Effector memory CD4-positive, alpha-beta T cell (primary cell): Measurements from ENCODE around the gene ZDHHC7.
"Not testable (repeated sequence)": the region's sequence is repeated elsewhere in the genome, so short reads cannot be mapped to it uniquely, and the experiment has no call there.

Source experiments
- DNase-seq, 3 donors: peaks; one replicate each; pipeline ENCODE4 v3.0.0-alpha.2; 2020
- H3K27ac ChIP-seq: 2 replicates; pipeline ENCODE4 v1.7.0; 2013; ENCODE audit warnings: mild to moderate bottlenecking, low read length, moderate library complexity; ENCODE audit not compliant: insufficient read depth, poor library complexity, severe bottlenecking
- H3K27me3 ChIP-seq: replicated peaks from 2 replicates; pipeline ENCODE4 v1.7.0; 2013; ENCODE audit warnings: mild to moderate bottlenecking, low read length; ENCODE audit not compliant: insufficient read depth, control insufficient read depth, poor library complexity, severe bottlenecking
- H3K36me3 ChIP-seq: 2 replicates; pipeline ENCODE4 v1.7.0; 2013; ENCODE audit warnings: mild to moderate bottlenecking, low read length, moderate library complexity; ENCODE audit not compliant: control insufficient read depth, insufficient read depth
- H3K4me1 ChIP-seq: 2 replicates; pipeline ENCODE4 v1.7.0; 2013; ENCODE audit warnings: low read length, mild to moderate bottlenecking; ENCODE audit not compliant: control insufficient read depth, insufficient read depth, poor library complexity, severe bottlenecking
- H3K4me3 ChIP-seq: 2 replicates; pipeline ENCODE4 v1.7.0; 2013; ENCODE audit warnings: low read length, low read depth, mild to moderate bottlenecking; ENCODE audit not compliant: insufficient read depth, poor library complexity, severe bottlenecking
- H3K9me3 ChIP-seq: 2 replicates; pipeline ENCODE4 v1.7.0; 2013; ENCODE audit warnings: mild to moderate bottlenecking, low read length, moderate library complexity; ENCODE audit not compliant: control insufficient read depth

The ZDHHC7 gene

GRCh38 chr16:84942786-84943185, 68.5 kb downstream of the ZDHHC7 start:
- Histone ChIP-seq H3K4me1 (no peaks in the 10 kb centered on the region), H3K4me3 (no peak overlapping the region), H3K27ac (no peak overlapping the region), H3K27me3 (no peaks in the 10 kb centered on the region), H3K9me3 (no peaks in the 10 kb centered on the region), H3K36me3 (no peaks in the 10 kb centered on the region)
- no peak for DNase-seq

- H3K9me3 ChIP-seq: no peaks in the 10 kb centered on the region
- H3K27me3 ChIP-seq: no peaks in the 10 kb centered on the region
- H3K4me3 ChIP-seq: no peak overlapping the region
- DNase-seq: no peak
- no peak overlapping the region for H3K27ac ChIP-seq
- no peaks in the 10 kb centered on the region for H3K36me3 ChIP-seq
- no peaks in the 10 kb centered on the region for H3K4me1 ChIP-seq
Measured at GRCh38 chr16:84941921-84942320, 69.4 kb downstream of the ZDHHC7 start.

GRCh38 chr16:84940670-84941551, 70.4 kb downstream of the ZDHHC7 start:
- Histone ChIP-seq H3K27me3 (no peaks in the 10 kb centered on the region), H3K27ac (no peak overlapping the region), H3K4me1 (no peaks in the 10 kb centered on the region), H3K36me3 (no peaks in the 10 kb centered on the region), H3K9me3 (no peaks in the 10 kb centered on the region), H3K4me3 (no peak overlapping the region)
- DNase-seq: no peak

- not testable (repeated sequence) for H3K27ac ChIP-seq, DNase-seq, H3K4me3 ChIP-seq, H3K36me3 ChIP-seq, H3K9me3 ChIP-seq, H3K4me1 ChIP-seq, H3K27me3 ChIP-seq
Measured at GRCh38 chr16:84938616-84939015, 72.7 kb downstream of the ZDHHC7 start.

- DNase-seq: no peak
- H3K4me1 ChIP-seq: no peaks in the 10 kb centered on the region
- H3K9me3 ChIP-seq: no peaks in the 10 kb centered on the region
- no peaks in the 10 kb centered on the region for H3K36me3 ChIP-seq
- no peak overlapping the region for H3K4me3 ChIP-seq
- no peak overlapping the region for H3K27ac ChIP-seq
- H3K27me3 ChIP-seq: no peaks in the 10 kb centered on the region
Measured at GRCh38 chr16:84937196-84938005, 73.9 kb downstream of the ZDHHC7 start.

- no peaks in the 10 kb centered on the region for H3K27me3 ChIP-seq
- H3K4me1 ChIP-seq: no peaks in the 10 kb centered on the region
- DNase-seq: no peak
- H3K9me3 ChIP-seq: no peaks in the 10 kb centered on the region
- H3K36me3 ChIP-seq: no peaks in the 10 kb centered on the region
- no peak overlapping the region for H3K27ac ChIP-seq
- H3K4me3 ChIP-seq: no peak overlapping the region
Measured at GRCh38 chr16:84933774-84934631, 77.3 kb downstream of the ZDHHC7 start.

- H3K4me3 ChIP-seq: no peak overlapping the region
- no peaks in the 10 kb centered on the region for H3K27me3 ChIP-seq
- no peak overlapping the region for H3K27ac ChIP-seq
- no peaks in the 10 kb centered on the region for H3K4me1 ChIP-seq
- DNase-seq: no peak
- no peaks in the 10 kb centered on the region for H3K36me3 ChIP-seq
- no peaks in the 10 kb centered on the region for H3K9me3 ChIP-seq
Measured at GRCh38 chr16:84932681-84933080, 78.7 kb downstream of the ZDHHC7 start.

- H3K27ac ChIP-seq: no peak overlapping the region
- H3K4me1 ChIP-seq: no peaks in the 10 kb centered on the region
- no peak for DNase-seq
- H3K27me3 ChIP-seq: no peaks in the 10 kb centered on the region
- H3K9me3 ChIP-seq: no peaks in the 10 kb centered on the region
- no peaks in the 10 kb centered on the region for H3K36me3 ChIP-seq
- no peak overlapping the region for H3K4me3 ChIP-seq
Measured at GRCh38 chr16:84931506-84931905, 79.8 kb downstream of the ZDHHC7 start.

- DNase-seq: no peak
- H3K9me3 ChIP-seq: no peaks in the 10 kb centered on the region
- no peak overlapping the region for H3K4me3 ChIP-seq
- no peaks in the 10 kb centered on the region for H3K36me3 ChIP-seq
- H3K4me1 ChIP-seq: no peaks in the 10 kb centered on the region
- no peak overlapping the region for H3K27ac ChIP-seq
- H3K27me3 ChIP-seq: no peaks in the 10 kb centered on the region
Measured at GRCh38 chr16:84931107-84931494, 80.2 kb downstream of the ZDHHC7 start.
